GM19035 (cell line): Measurements from ENCODE around the gene A1BG.
"Not testable (repeated sequence)": the region's sequence is repeated elsewhere in the genome, so short reads cannot be mapped to it uniquely, and the experiment has no call there.

ENCODE experiments used
- ATAC-seq: cut with Tn5 transposase; IDR thresholded peaks from one replicate; pipeline ENCODE4 v1.9.1; 2021; ENCODE audit not compliant: unreplicated experiment

The A1BG gene

DNA sequence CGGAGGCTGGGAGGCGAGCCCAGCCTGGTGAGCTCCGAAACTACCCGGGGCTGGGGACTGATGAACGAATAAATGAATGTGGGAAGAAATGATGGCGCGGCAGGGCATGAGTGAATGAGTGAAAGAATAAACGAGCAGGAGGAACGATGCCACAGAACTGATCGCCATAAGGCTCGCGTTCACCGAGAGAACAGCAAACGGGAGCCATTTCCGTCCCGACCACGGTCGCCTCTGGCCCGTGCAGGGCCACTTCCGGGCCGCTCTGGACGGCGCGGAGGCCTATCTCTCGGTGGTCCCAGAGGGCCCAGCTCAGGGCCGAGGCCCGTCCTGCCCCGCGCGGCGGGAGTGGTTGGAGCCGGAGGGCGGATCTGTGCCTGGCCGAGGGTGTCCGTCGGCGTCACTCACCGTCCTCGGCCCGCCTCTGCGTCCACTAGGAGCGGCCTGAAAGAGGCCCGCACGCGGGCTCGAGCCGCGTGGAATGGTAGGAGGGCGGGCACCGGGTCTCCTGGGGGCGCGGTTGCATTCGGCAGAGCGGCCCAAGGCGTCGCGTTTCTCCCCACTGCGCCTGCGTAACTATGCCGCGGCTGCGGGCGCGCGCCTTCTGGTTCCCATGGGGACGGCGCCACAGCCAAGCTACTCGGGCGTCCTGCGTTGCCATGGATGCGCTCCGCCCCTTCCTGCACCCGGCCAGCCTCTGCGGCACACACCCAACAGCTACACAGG, 9.1 kb upstream of the A1BG start, which contains the start of gene ZNF497:
Gene ZNF497 (minus strand): TSS at position 480 of the 723 bp plus-strand sequence. CDS start 5,116 bp downstream, outside the sequence.
- ATAC-seq, result peak; percentile 85

DNA sequence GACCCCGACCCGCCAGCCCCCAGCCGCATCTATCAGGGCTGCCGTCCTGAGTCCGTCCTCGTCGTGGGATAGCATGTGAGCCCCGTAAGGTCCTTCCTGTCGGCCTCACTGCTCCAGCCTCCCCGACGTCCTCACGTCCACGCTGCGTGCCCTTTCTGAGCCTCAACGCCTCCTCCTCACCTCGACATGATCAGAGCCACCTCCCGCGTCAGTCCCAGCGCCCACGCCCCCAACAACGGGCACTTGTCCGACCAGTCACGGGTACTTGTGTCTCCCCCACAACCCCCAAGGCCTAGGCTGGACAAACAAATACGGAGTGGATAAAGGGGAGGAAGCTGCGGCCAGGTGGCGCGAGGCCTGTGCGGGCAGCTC, 8.6 kb upstream of the A1BG start:
- ATAC-seq, result no peak

DNA sequence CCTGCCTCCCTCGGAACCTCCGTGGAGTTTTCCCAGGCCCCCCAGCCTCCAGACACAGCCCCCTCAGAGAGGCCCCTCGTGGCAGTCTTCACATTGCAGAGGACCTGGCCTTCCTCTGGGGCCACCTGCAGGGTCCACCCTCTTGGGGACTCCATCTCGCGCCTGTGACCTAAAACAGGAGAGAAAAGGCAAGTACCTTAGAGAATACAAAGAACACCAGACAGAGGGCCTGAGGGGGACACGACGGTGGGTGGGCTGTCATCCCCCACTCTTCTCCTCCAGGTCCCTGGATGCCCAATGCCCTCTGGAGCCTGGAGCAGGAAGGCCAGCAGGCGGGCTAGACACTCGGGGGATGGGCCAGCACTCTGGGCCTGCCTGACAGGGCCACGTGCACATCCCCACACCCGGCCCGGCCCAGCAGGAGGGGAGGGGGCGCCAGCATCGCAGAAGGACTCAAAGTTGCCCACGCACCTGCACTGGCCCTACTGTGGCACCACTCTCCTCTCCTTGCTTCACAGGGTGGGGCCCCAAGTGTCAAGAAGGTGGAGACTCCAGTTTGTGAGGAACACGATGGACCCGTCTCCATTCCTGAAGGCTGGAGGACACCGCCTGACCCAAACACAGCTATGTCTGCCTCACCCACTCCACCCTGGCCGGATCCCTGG, 4.3 kb upstream of the A1BG start:
- ATAC-seq, result no peak

DNA sequence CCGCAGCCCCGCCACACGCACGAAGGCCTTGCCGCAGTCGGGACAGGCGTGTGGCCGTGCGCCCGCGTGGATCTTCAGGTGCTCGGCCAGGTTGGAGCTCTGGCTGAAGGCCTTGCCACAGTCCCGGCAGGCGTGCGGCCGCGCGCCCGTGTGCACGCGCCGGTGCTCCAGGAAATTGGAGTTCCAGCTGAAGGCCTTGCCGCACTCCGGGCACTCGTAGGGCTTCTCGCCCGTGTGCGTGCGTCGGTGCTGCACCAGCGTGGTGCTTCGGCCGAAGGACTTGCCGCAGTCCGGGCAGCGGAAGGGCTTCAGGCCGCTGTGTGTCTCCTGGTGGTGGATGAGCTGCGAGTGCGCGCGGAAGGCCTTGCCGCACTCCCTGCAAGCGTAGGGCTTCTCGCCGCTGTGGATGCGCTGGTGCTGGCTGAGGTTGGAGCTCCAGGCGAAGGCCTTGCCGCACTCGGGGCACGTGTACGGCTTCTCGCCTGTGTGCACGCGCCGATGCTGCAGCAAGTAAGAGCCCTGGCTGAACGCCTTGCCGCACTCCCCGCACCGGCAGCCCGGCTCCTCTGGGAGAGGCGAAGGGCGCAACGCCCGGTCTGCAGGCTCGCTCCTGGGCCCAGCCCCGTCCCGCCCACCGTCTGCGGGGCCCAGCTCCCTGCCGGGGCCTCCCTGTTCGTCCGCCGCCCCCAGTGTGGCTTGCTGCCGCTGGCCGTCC, 3.6 kb upstream of the A1BG start:
- no peak for ATAC-seq

DNA sequence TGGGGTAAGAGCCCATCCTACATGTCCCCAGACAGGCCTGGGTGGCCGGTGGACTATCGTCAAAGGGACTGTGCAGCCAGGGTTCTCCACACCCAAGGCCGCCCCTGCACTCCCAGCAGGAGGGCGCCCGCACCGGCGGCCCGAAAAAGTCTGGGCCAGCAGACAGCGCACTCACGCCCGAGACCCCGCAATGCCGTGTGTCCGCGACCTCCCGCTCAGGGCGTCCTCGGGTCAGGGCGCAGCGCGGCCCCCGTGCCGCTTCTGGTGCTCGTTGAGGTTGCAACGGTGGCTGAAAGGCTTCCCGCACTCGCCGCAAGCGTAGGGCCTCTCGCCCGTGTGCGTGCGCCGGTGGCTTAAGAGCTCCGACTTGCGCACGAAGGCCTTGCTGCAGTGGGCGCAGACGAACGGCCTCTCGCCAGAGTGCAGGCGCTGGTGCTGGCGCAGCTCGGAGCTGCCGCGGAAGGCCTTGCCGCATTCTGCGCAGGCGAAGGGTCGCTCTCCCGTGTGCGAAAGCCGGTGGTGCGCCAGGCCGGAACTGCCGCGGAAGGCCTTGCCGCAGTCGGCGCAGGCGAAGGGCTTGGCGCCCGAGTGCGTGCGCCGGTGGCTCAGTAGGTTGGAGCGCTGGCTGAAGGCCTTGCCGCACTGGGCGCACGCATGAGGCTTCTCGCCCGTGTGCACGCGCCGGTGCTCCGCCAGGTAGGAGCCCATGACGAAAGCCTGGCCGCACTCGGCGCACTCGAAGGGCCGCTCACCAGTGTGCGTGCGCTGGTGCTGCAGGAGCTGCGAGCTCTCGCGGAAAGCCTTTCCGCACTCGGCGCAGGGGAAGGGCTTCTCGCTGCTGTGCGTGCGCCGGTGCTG, 2.8 kb upstream of the A1BG start:
- no peak for ATAC-seq

DNA sequence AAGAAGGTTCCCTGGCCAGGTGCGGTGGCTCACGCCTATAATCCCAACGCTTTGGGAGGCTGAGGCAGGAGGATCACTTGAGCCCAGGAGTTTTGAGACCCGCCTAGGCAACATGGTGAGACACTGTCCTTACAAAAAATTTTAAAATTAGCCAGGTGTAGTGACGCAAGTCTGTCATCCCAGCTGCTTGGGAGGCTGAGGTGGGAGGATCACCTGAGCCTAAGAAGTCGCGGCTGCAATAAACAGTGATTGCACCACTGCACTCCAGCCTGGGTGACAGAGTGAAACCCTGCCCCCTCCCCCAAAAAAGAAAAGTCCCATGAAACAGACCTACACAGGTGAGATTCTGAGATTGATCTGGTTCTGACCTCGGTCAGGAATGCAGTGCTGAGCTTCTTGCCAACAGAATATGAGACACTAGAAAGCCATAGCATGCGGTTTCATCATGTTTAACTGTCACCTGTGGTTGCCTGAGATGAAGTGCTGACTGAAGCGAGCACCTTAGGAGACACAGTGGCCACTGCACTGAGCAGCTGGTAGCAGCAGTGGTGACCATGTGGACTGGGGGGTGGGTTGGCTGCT, 2.0 kb upstream of the A1BG start:
- ATAC-seq, result no peak

DNA sequence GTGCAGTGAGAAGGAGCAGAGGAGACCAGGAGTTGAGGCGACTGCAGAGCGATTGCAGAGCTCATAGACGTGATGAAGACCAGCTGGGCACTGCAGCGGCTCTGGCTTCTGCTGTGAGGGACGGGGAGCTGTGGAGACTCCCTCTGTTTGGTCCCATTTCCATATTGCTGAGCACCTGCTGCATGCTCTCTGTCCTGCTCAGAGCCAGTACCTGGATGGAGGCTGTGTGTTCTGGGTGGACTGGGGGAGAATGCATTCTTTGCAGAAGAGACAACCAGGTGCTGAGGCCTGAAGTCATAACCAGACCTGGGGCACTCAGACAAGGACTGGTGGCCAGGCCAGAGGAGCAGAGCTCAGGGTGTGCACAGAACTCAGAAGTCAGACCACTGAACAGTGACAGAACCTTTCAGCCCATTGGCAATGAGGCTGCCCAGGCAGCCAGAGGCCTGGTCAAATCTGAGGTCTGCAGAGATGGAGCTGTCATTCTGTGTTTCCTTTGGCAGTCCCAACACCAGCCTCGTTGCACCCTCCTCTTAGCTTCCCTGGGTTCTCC, 1.3 kb upstream of the A1BG start:
- ATAC-seq, result no peak

DNA sequence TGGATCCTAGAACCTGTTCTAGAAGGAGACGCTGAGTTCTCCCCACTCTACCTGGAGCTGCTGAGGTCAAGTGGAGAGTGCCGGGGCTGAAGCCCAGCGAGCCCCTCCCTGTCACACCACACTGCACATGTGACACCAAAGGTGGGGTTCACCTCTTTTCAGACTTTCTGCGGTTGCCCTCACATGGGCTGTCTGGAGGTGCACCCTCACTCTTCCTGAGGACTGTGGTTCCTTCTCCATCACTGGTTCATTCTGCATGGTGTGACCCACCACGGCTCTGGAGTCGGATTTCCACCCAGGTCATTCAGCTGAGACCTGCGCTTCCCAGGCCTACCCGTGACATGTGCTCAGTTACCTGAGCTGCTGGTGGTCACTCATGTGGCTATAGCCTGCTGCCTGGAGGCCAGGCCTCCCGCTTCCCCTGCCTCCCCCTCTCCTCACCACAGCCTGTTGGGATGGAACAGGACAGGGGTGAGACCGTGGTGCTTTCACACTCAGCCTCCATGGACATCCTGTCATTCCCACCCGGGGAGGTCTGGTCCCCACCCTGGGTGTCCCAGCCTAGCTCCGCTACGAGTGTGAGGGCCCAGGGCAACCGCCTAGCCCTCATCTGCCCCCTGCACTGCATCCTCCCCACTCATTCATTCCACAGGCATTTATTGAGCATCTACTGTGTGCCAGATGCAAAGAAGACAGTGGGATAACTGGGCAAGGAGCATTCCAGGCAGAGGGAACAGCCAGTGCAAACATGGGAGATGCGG, 605 bp upstream of the A1BG start:
- ATAC-seq, result no peak

DNA sequence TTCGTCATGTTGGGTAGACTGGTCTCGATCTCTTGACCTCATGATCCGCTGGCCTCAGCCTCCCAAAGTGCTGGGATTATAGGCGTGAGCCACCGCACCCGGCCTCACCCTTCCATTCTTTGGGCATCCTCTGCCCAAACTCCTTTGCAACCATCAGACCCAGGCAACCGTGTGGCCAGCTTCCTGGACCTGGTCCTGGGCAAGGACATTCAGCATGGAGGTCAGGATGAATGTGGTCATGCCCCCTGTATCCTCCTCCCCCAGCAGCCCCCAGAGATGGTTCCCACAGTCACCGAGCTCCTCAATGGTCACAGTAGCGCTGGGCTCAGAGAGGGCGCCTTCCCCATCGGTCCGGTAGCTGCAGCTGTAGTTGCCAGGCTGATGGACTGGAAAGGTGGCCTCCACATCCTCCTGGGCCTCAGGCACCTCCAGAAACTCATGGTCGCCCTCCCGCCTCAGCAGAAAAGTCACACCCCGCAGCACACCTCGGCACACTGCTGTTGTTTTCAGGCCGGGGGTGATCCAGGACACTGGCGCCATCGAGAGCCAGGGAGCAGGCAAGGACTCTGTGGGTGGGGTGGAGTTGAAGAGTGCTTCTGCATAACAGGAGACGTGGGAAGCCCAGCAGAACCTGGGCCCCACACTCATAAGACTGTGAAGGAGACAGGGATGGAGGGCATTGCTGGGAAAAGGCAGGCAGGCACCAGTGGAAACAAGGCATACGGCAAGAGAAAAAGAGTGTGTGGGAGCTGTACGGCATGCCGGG, 1.1 kb downstream of the A1BG start:
- no peak for ATAC-seq

DNA sequence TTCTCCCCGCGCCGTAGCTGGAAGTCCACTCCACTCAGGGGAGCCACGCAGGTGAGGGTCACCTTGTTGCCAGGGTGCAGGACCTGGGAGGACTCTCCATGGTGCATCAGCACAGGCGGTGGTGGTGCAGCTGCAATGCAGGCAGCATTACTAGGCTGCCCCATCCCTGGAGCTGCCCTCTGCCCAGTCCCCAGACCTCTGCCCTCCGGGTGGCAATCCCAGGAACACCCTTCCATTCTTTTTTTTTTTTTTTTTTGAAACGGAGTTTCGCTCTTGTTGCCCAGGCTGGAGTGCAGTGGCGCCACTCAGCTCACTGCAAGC, 1.8 kb downstream of the A1BG start:
- no peak for ATAC-seq

DNA sequence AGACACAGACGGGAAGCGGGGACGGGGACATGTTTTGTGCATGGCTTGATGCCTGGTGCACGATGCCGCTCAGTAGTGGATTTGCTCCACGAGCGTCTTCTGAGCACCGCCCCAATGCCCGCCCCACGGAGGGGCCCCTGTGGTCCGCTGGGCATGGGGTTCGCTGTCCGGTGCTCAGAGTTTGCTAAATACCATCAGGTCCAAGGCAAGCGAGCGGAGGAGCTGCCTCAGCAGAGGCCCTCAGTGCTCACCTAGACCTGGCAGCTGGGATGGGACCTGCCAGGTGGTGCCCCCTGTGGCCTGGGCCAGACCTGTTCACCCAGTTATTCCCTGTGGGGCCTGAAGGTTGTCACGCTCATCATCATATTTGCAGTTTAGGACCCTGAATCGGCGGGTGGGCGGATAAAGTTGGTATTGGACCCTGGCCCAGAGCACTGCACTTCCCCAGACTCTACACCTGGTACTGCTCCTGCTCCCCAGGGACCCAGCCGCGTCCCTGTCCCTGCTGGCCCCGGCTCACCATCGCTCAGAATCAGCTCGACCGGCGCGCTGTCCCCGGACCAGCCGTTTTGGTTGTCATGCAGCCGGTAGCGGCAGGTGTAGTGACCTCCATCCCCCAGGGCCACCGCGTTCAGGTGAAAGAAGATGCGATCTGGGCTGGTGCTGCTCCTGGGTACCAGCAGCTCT, 2.3 kb downstream of the A1BG start:
- no peak for ATAC-seq

DNA sequence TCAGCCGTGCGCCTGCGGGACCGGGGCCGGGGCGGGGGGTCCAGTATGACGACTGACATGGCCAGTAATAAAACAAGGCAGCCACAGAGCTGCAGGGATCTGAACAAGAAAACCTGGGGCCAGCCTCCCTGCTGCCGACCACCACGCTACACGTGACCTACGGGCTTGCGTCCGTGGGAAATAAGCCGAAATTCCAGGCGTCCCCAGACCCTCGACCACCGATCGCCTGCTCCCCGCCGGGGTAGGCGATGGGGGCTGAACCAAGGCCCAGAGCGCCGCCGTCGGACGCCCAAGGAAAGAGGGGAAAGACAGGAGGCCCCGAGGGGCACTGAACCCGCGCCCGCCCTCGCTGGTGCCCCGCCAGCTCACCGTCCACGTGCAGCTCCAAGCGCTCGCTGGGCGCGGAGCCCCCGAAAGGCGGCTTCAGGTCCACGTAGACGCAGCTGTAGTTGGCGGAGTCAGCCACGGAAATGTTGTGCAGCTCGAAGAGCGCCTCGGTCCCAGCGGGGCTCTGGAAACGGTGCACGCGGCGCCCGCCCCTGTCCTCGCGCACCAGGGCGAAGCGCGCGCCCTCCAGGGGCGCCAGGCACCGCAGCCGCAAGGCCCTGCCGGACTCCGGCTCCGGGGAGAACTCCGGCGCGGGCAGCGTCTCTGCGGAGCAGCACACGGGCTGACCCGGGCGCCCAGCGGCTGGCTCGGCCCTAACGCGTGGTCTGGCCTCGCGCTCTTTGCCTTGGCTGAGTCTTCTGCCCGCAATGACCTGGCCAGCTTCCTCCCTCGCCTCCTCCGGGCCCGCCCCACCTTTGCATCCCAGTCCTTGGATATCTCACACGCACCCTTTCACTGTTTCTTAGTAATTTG, 3.1 kb downstream of the A1BG start:
- no peak for ATAC-seq

DNA sequence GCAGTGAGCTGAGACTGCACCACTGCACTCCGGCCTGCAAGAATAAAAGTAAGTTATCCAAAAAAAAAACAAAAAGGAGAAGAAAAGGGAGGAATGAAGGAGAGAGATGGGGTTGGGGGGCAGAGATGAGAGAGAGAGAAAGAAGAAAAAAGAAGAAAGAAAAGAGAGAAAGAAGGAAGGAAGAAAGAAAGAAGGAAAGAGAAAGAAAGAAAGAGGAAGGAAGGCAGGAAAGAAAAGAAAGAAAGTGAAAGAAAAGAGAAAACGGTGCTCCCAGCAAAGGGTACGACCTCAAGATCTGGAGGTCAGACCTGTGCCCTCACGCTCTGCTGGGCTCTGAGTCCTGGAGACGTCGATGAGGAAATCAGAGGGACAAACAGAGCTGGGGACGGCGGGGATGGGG, 3.7 kb downstream of the A1BG start:
- no peak for ATAC-seq

DNA sequence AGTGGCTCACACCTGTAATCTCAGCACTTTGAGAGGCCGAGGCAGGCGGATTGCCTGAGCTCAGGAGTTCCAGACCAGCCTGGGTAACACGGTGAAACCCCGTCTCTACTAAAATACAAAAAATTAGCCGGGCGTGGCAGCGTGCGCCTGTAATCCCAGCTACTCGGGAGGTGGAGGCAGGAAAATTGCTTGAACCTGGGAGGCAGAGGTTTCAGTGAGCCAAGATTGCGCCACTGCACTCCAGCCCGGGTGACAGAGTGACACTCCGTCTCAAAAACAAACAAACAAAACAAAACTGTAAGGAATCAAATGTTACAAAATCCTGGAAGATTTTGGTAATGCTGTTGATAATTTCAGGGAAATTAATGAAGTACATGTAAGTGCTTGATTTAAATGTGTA, 5.2 kb downstream of the A1BG start:
- not testable (repeated sequence) for ATAC-seq

DNA sequence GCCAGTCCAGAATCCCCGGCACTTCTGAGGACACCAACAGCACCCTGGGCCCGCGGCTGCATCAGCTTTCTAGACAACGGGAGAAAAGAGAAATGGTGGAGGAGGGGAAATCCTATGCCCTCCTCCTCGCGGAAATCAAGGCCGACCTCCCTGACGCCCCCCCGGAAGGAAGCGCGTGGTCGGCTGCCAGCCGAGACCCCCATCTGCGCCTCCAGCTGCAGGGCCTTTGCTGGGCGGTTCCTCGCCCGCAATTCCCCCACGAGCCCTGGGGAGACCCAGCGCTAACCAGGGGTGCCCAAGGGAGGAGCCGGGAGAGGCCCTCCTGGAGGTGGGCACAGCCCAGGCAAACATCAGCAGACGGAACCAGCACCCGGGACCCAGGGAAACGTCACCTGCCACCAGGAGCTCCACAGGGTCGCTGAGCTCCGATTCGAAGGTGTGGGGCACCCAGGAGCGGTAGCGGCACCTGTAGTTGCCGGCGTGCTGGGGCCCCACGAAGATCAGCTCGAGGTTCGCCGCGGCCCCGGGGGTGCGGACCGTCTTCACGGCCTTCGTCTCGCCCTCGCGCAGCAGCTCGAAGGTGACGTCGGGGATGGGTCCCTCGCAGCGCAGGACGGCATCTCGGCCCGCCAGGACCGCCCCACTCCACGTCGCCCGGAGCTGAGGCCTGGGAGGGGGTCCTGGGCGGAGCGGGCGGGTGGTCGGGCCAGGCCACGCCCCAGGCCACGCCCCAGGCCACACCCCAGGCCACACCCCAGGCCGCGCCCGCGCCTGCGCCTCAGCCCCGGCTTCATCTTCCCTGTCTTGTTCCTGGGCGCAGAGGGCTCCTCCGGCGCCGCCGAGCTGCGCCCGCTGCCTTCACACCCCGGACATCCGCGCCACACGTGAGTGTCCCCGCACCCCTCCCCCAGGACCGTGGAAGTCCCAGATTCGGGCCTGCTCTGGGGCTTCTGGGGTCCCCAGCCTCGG, 6.0 kb downstream of the A1BG start:
- ATAC-seq, result peak; percentile 93

DNA sequence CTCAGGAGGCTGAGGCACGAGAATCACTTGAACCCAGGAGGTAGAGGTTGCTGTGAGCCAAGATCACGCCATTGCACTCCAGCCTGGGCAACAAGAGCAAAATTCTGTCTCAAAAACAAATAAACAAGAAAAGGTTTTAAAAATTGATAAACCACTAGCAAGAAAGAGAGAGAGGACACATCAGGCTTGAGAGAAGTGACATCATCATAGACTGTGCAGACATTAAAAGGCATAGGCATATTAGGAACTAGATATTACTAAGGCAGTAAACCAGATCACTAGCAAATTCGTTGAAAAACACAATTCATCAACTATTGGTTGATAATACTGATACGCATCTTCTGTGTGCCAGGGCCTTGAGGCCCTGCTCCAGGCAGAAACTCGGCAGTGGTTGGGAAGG, 7.7 kb downstream of the A1BG start:
- no peak for ATAC-seq
